CD4-positive, alpha-beta T cell (primary cell): ENCODE data around the gene ATRNL1. TPM values are rescaled to one million over a fixed set of nuclear protein-coding genes. Genes with fewer than 3 reads are reported as not detected.

Experiments
- ATAC-seq: fragments of 200-7000 bp; cut with Tn5 transposase; one replicate; pipeline ENCODE4 v1.10.0; 2022; ENCODE audit warnings: mild to moderate bottlenecking; ENCODE audit not compliant: poor library complexity
- CTCF ChIA-PET: fragments of 350-600 bp; sonication (Branson Sonifier 250); formaldehyde crosslinking; loops from one replicate; lab custom pipeline; 2021; ENCODE audit warnings: antibody characterized with exemption, inconsistent platforms; lab: Charles Lee
- POLR2A ChIA-PET: fragments of 350-600 bp; sonication (Branson Sonifier 250); formaldehyde crosslinking; loops from one replicate; lab custom pipeline; 2021; ENCODE audit warnings: antibody characterized with exemption, inconsistent platforms; lab: Charles Lee
- DNase-seq, 14 experiments: peaks; one replicate each; pipeline ENCODE4 v3.0.0-alpha.2; 2013 to 2020; ENCODE audit warnings: mixed read lengths in 2 of 14
- H3K27ac ChIP-seq, 2 donors: one replicate each; pipeline versions ENCODE4 v1.5.1 to v1.7.0; 2013; ENCODE audit warnings: low read length in 2 of 2, low read depth in 1 of 2, mild to moderate bottlenecking in 1 of 2
- H3K27me3 ChIP-seq, 2 experiments: 1 replicate in 1 of 2; 2 replicates in 1 of 2; pipeline versions ENCODE4 v1.6.1 to v1.7.0; 2013; ENCODE audit warnings: low read length in 2 of 2, control low read depth in 1 of 2, mild to moderate bottlenecking in 1 of 2, moderate library complexity in 1 of 2; ENCODE audit not compliant: insufficient read depth in 2 of 2, control insufficient read depth in 1 of 2
- H3K36me3 ChIP-seq: one replicate; pipeline ENCODE4 v1.6.1; 2013; ENCODE audit warnings: low read length, control low read depth; ENCODE audit not compliant: insufficient read depth
- H3K4me1 ChIP-seq: one replicate; pipeline ENCODE4 v1.6.1; 2013; ENCODE audit warnings: low read length, control low read depth; ENCODE audit not compliant: insufficient read depth
- H3K4me3 ChIP-seq: one replicate; pipeline ENCODE4 v1.5.1; 2013; ENCODE audit warnings: mild to moderate bottlenecking, low read length, moderate library complexity
- H3K9me3 ChIP-seq, 2 experiments: 1 replicate in 1 of 2; 2 replicates in 1 of 2; pipeline versions ENCODE4 v1.6.1 to v1.7.0; 2013; ENCODE audit warnings: low read length in 2 of 2, mild to moderate bottlenecking in 2 of 2, control low read depth in 1 of 2, moderate library complexity in 1 of 2; ENCODE audit not compliant: control insufficient read depth in 1 of 2, insufficient read depth in 1 of 2
- H3K27ac Mint-ChIP-seq: one replicate; pipeline ENCODE4 v1.8.0; 2020; ENCODE audit warnings: mixed read lengths
- H3K27me3 Mint-ChIP-seq: one replicate; pipeline ENCODE4 v1.8.0; 2021; ENCODE audit warnings: mixed read lengths
- H3K36me3 Mint-ChIP-seq: one replicate; pipeline ENCODE4 v1.8.0; 2021; ENCODE audit warnings: low read depth, mixed read lengths
- H3K4me1 Mint-ChIP-seq: one replicate; pipeline ENCODE4 v1.8.0; 2021; ENCODE audit warnings: low read depth, mixed read lengths
- H3K4me3 Mint-ChIP-seq: one replicate; pipeline ENCODE4 v1.8.0; 2020; ENCODE audit warnings: mild to moderate bottlenecking, mixed read lengths
- H3K9me3 Mint-ChIP-seq: one replicate; pipeline ENCODE4 v1.8.0; 2020; ENCODE audit warnings: mixed read lengths
- intact Hi-C, 2 experiments: fragments of 100-400 bp; cut with DNase I in 1 of 2; cut with micrococcal nuclease in 1 of 2; formaldehyde crosslinking; loops; one replicate each; pipeline versions ENCODE4 v1.15.1 to v1.9.0; 2023 to 2025; cut with DNase I, micrococcal nuclease
- total RNA-seq, 174 experiments: library from RNA in 2 of 174; stranded (reverse) in 2 of 174; gene quantifications; one replicate each; pipeline ENCODE4 v1.2.3 and lab custom pipeline; 2021 to 2026
- TF ChIP-seq, protein P1 (sequence below): fragments of 200-600 bp; IDR thresholded peaks from one replicate; pipeline ENCODE4 v1.8.0; 2022; ENCODE audit warnings: antibody characterized with exemption, mild to moderate bottlenecking

Gene ATRNL1
- total RNA-seq, 2 experiments from 2014 or later: not detected

DNA sequence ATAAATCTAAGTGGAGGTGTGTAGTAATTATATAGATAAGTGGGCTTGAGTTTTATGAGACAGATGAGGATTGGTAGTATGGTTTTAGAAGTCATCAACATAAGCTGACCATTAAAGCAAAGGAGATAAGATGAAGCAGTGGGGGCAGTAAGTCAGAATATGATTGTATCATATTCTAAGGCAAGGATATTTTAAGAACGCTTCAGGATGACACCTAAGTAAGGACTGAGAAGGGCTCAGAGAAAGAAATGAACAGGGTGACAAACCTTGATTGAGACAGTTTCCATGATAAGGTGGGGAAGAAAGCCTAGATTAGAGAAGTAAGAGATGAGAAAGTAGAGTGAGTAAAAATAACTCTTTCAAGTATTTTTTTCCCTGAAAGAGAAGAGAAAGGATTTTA, 567.2 kb downstream of the ATRNL1 start:
- Mint-ChIP-seq H3K36me3 (no peaks in the 10 kb centered on the region), H3K27me3 (no peaks in the 10 kb centered on the region), H3K9me3 (no peaks in the 10 kb centered on the region), H3K27ac (no peak overlapping the region), H3K4me3 (no peak overlapping the region), H3K4me1 (no peaks in the 10 kb centered on the region)
- Histone ChIP-seq H3K4me3 (no peak overlapping the region), H3K27ac (no peak overlapping the region), H3K4me1 (no peaks in the 10 kb centered on the region), H3K27me3 (no peaks in the 10 kb centered on the region), H3K36me3 (no peaks in the 10 kb centered on the region), H3K9me3 (peaks cover 0 to 3% of the 10 kb centered on the region in 2 experiments)
- POLR2A ChIA-PET: no interaction called here
- intact Hi-C loops: no loop called here
- CTCF ChIA-PET: no interaction called here
- DNase-seq (no peak), ATAC-seq (no peak)
- TF ChIP-seq, protein P1, sequence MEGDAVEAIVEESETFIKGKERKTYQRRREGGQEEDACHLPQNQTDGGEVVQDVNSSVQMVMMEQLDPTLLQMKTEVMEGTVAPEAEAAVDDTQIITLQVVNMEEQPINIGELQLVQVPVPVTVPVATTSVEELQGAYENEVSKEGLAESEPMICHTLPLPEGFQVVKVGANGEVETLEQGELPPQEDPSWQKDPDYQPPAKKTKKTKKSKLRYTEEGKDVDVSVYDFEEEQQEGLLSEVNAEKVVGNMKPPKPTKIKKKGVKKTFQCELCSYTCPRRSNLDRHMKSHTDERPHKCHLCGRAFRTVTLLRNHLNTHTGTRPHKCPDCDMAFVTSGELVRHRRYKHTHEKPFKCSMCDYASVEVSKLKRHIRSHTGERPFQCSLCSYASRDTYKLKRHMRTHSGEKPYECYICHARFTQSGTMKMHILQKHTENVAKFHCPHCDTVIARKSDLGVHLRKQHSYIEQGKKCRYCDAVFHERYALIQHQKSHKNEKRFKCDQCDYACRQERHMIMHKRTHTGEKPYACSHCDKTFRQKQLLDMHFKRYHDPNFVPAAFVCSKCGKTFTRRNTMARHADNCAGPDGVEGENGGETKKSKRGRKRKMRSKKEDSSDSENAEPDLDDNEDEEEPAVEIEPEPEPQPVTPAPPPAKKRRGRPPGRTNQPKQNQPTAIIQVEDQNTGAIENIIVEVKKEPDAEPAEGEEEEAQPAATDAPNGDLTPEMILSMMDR: no peak

DNA sequence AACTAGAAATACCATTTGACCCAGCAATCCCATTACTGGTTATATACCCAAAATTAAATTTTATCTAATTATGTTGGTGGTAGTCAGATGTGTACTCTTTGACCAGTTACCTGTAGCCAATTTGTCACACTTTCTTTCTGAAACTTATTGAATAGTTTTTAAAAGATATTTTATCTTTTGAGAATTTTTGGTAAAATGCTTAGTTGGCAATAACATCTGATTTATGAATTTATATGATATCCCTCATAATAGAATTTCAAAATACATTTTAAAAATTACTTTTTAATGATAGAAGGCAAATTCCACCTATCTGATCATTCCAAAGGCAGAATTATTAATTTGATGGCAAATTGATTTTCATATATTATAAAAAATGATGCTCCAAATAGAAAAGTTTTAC, 569.3 kb downstream of the ATRNL1 start:
- no peaks in the 10 kb centered on the region for H3K9me3 Mint-ChIP-seq
- H3K4me1 ChIP-seq: no peaks in the 10 kb centered on the region
- POLR2A ChIA-PET: no interaction called here
- ATAC-seq: no peak
- no peak overlapping the region for H3K4me3 ChIP-seq
- no peak overlapping the region for H3K4me3 Mint-ChIP-seq
- no peaks in the 10 kb centered on the region for H3K27me3 ChIP-seq
- H3K36me3 Mint-ChIP-seq: no peaks in the 10 kb centered on the region
- no peak overlapping the region for H3K27ac Mint-ChIP-seq
- no peak for DNase-seq
- H3K27me3 Mint-ChIP-seq: no peaks in the 10 kb centered on the region
- no peaks in the 10 kb centered on the region for H3K4me1 Mint-ChIP-seq
- H3K9me3 ChIP-seq: no peaks in the 10 kb centered on the region
- TF ChIP-seq, protein P1: no peak
- H3K27ac ChIP-seq: no peak overlapping the region
- intact Hi-C loops: no loop called here
- H3K36me3 ChIP-seq: no peaks in the 10 kb centered on the region
- CTCF ChIA-PET: no interaction called here

DNA sequence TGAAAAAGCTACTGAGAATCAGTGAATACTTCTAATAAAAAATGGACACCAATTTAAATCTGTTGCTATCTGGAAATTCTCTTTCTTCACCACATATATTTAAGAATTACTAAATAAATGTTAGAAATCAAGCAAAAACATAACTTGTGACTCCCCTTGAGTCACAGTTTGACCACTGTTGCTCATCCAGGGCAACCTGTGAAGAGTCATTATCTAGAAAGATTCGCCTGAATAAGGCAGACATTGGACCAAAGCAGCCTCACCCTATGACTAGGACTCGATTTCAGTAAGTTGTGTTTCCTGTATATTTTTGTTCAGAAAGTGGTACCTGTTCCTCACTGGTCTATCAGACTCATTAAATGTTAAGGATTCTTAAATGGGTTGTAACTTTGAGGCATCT, 572.4 kb downstream of the ATRNL1 start:
- ChIA-PET POLR2A (no interaction called here), CTCF (no interaction called here)
- no peaks in the 10 kb centered on the region for H3K36me3 Mint-ChIP-seq
- no peaks in the 10 kb centered on the region for H3K36me3 ChIP-seq
- ATAC-seq (no peak), DNase-seq (no peak)
- H3K4me1 Mint-ChIP-seq: no peaks in the 10 kb centered on the region
- no peak overlapping the region for H3K27ac Mint-ChIP-seq
- H3K4me3 ChIP-seq: no peak overlapping the region
- intact Hi-C loops: no loop called here
- H3K4me1 ChIP-seq: no peaks in the 10 kb centered on the region
- no peaks in the 10 kb centered on the region for H3K27me3 ChIP-seq
- no peak overlapping the region for H3K4me3 Mint-ChIP-seq
- H3K27ac ChIP-seq: no peak overlapping the region
- H3K9me3 Mint-ChIP-seq: no peaks in the 10 kb centered on the region
- H3K27me3 Mint-ChIP-seq: no peaks in the 10 kb centered on the region
- TF ChIP-seq, protein P1: no peak
- no peaks in the 10 kb centered on the region for H3K9me3 ChIP-seq
